ENCODE results near the gene MMP15. TPM values are rescaled to one million over a fixed set of nuclear protein-coding genes. Genes with fewer than 3 reads are reported as not detected.
"Not testable (repeated sequence)": the region's sequence is repeated elsewhere in the genome, so short reads cannot be mapped to it uniquely, and the experiment has no call there.

Gene MMP15
- total and polyA plus RNA-seq, 4 donors: 7.0 to 38.8 (median 21.4) TPM

GRCh38 chr16:58077796-58078195, 52.2 kb downstream of the MMP15 start:
- H3K9me3 ChIP-seq (ENCODE audit: control insufficient read depth in 4 of 4, low read length in 3 of 4): peaks cover 0 to 2% (median 0%) of the 10 kb centered on the region in 4 donors
- H3K4me1 ChIP-seq (ENCODE audit: control insufficient read depth in 4 of 4, insufficient read depth in 4 of 4, low read length in 3 of 4): no peaks in the 10 kb centered on the region
- H3K27me3 ChIP-seq (ENCODE audit: control insufficient read depth in 4 of 4, insufficient read depth in 4 of 4, low read length in 3 of 4): no peaks in the 10 kb centered on the region
- H3K36me3 ChIP-seq (ENCODE audit: control insufficient read depth in 4 of 4, insufficient read depth in 3 of 4, low read depth in 1 of 4, low read length in 3 of 4): no peaks in the 10 kb centered on the region
- no peak for DNase-seq (ENCODE audit: low spot score)
- H3K27ac ChIP-seq (ENCODE audit: low read depth in 1 of 2, low read length in 2 of 2): no peak overlapping the region
- no peak overlapping the region for H3K4me3 ChIP-seq (ENCODE audit: low read depth in 1 of 3, low read length in 3 of 3)
- WGBS: 64% methylated on average over 8 of the region's 8 CpGs
- TF ChIP-seq YY1 (IDR thresholded peaks at IDR 0.05): no peak
- TF ChIP-seq ATF3 (IDR thresholded peaks at IDR 0.05): no peak
- TF ChIP-seq SP1 (IDR thresholded peaks at IDR 0.05): no peak
- TF ChIP-seq TAF1 (conservative IDR thresholded peaks at IDR 0.05): no peak
- H3K9ac ChIP-seq (ENCODE audit: low read depth in 1 of 2, low read length in 2 of 2): no peak overlapping the region

GRCh38 chr16:58080657-58081056, 55.1 kb downstream of the MMP15 start:
- H3K9me3 ChIP-seq (ENCODE audit: control insufficient read depth in 4 of 4, low read length in 3 of 4); H3K4me1 ChIP-seq (ENCODE audit: control insufficient read depth in 4 of 4, insufficient read depth in 4 of 4, low read length in 3 of 4); H3K36me3 ChIP-seq (ENCODE audit: control insufficient read depth in 4 of 4, insufficient read depth in 3 of 4, low read depth in 1 of 4, low read length in 3 of 4); H3K27me3 ChIP-seq (ENCODE audit: control insufficient read depth in 4 of 4, insufficient read depth in 4 of 4, low read length in 3 of 4); DNase-seq (ENCODE audit: low spot score); H3K27ac ChIP-seq (ENCODE audit: low read depth in 1 of 2, low read length in 2 of 2); H3K4me3 ChIP-seq (ENCODE audit: low read depth in 1 of 3, low read length in 3 of 3); H3K9ac ChIP-seq (ENCODE audit: low read depth in 1 of 2, low read length in 2 of 2): not testable (repeated sequence)
- 90% methylated on average over 5 of the region's 5 CpGs for WGBS

GRCh38 chr16:58082381-58082780, 56.8 kb downstream of the MMP15 start:
- DNase-seq (ENCODE audit: low spot score): no peak
- Histone ChIP-seq H3K4me1 (ENCODE audit: control insufficient read depth in 4 of 4, insufficient read depth in 4 of 4, low read length in 3 of 4) (no peaks in the 10 kb centered on the region), H3K27ac (ENCODE audit: low read depth in 1 of 2, low read length in 2 of 2) (no peak overlapping the region), H3K9me3 (ENCODE audit: control insufficient read depth in 4 of 4, low read length in 3 of 4) (no peaks in the 10 kb centered on the region), H3K9ac (ENCODE audit: low read depth in 1 of 2, low read length in 2 of 2) (no peak overlapping the region), H3K27me3 (ENCODE audit: control insufficient read depth in 4 of 4, insufficient read depth in 4 of 4, low read length in 3 of 4) (no peaks in the 10 kb centered on the region), H3K36me3 (ENCODE audit: control insufficient read depth in 4 of 4, insufficient read depth in 3 of 4, low read depth in 1 of 4, low read length in 3 of 4) (no peaks in the 10 kb centered on the region), H3K4me3 (ENCODE audit: low read depth in 1 of 3, low read length in 3 of 3) (no peak overlapping the region)
- no peak for TF ChIP-seq SP1 (IDR thresholded peaks at IDR 0.05)
- no peak for TF ChIP-seq NR2F2 (IDR thresholded peaks at IDR 0.05)

GRCh38 chr16:58084635-58085034, 59.1 kb downstream of the MMP15 start:
- H3K4me3 ChIP-seq (ENCODE audit: low read depth in 1 of 3, low read length in 3 of 3): no peak overlapping the region
- no peaks in the 10 kb centered on the region for H3K9me3 ChIP-seq (ENCODE audit: control insufficient read depth in 4 of 4, low read length in 3 of 4)
- H3K9ac ChIP-seq (ENCODE audit: low read depth in 1 of 2, low read length in 2 of 2): no peak overlapping the region
- H3K27me3 ChIP-seq (ENCODE audit: control insufficient read depth in 4 of 4, insufficient read depth in 4 of 4, low read length in 3 of 4): no peaks in the 10 kb centered on the region
- no peaks in the 10 kb centered on the region for H3K4me1 ChIP-seq (ENCODE audit: control insufficient read depth in 4 of 4, insufficient read depth in 4 of 4, low read length in 3 of 4)
- 92% methylated on average over 6 of the region's 6 CpGs for WGBS
- no peak for DNase-seq (ENCODE audit: low spot score)
- TF ChIP-seq NR2F2 (IDR thresholded peaks at IDR 0.05) (no peak), JUND (IDR thresholded peaks at IDR 0.05) (no peak), TAF1 (conservative IDR thresholded peaks at IDR 0.05) (no peak), HNF4A (conservative IDR thresholded peaks at IDR 0.05) (no peak), MAX (IDR thresholded peaks at IDR 0.05) (no peak), CTCF (IDR thresholded peaks at IDR 0.05; ENCODE audit: low read depth, low read length, missing input control) (no peak)
- H3K27ac ChIP-seq (ENCODE audit: low read depth in 1 of 2, low read length in 2 of 2): no peak overlapping the region
- no peaks in the 10 kb centered on the region for H3K36me3 ChIP-seq (ENCODE audit: control insufficient read depth in 4 of 4, insufficient read depth in 3 of 4, low read depth in 1 of 4, low read length in 3 of 4)

All from liver (tissue), 9 donors.